Stimulated activated CD4-positive, alpha-beta T cell treated with anti-CD3 and anti-CD28 coated beads, Interleukin-2, amount 100 ng/mL, for 48 hours (primary cell): ENCODE measurements around the gene GSTM1.
A peak's percentile ranks its signal among the peaks of the same experiment; 100 is the strongest.

Experiments
- DNase-seq, 2 donors: peaks; one replicate each; pipeline ENCODE4 v3.0.0-alpha.2; 2020

GSTM1 gene

DNA sequence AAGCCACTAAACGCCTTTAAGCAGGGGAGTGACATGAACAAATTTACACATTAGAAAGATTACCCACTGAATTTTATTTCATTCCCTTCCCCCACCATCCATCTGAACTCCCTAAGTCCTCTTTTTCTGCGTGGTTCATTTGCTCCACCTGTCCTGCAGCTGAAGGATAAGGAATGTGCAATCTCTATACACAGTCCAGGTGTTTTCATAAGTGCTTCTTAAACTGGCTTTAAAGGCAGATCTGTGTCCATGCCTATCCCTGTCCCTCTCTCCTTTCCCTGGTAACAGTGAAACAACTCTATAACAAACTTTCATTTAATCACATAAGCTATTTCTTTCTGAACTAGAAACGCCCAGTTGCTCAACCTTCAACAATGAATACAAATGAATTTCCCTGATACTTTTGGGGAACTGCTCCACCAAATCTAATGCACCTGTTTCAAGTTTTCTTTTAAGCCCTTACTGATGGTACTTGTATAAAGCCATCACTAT, 44.8 kb downstream of the GSTM1 start:
- DNase-seq: no peak

DNA sequence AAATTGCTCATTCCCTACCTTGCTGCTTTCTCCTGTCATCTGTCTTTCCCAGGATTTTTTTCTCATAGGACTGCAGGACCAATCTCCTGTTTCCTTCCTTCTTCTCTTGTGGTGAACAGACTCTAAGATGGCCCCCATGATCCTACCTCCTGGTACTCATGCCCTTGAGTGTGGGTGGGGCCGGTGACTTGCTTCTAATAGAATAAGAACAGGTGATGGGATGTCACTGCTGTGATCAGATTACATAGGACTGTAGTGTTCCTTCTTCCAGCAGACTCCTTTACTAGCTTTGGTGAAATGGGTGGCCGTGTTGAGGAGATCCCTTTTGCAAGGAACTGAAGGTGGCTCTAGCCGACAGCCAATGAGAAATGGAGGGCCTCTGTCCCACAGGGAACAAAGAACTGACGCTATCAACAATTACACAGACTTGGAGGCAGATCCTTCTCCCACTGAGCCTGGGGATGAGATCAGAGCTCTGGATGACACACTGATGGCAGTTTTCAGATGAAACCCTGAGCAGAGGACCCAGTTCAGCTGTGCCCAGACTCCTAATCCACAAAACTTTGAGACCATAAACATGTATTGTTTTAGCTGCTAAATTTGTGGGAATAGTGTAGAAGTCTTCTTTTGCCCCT, 45.7 kb downstream of the GSTM1 start:
- no peak for DNase-seq

DNA sequence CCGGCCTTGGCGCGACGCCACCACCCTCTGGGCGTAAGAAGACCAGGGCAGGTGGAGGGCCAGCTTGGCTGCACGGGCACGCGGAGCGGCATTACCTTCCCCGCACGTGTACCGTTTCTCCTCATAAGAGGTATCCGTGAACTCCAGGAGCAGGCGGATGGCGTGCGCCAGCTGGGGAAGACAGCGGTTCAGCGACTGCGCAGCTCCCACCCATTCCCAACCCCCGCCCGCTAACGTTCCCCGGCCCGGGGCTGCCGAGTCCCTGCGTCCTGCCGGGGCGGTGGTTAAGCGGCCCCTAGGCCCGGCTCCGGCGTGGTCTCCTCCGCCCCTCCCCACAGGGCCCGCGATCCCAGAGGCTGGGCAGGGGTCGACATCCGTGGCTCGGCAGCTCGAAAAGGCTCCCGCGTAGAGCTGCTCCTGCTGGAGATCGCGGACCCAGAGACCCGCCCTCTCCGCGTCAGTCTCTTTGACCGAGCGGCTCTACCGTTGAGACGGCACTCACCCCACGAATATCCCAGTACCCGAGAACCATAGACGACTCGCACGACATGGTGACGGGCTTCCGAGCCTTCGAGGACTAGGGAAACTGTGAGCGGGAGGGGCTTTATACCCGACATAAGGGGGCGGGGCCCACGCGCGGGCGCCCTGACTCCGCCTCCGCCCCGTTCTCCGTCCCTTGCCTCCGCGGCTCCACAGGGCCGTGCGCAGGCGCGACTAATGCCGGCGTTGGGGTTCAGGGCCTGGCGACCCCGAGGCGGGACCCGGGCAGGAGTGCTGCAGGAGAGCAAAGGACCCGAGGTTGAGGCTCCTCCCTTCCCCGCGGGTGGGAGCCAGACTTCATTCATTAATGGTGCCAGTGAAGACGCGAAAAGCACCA, 52.4 kb downstream of the GSTM1 start:
- peak; percentile 71 to 85 for DNase-seq

DNA sequence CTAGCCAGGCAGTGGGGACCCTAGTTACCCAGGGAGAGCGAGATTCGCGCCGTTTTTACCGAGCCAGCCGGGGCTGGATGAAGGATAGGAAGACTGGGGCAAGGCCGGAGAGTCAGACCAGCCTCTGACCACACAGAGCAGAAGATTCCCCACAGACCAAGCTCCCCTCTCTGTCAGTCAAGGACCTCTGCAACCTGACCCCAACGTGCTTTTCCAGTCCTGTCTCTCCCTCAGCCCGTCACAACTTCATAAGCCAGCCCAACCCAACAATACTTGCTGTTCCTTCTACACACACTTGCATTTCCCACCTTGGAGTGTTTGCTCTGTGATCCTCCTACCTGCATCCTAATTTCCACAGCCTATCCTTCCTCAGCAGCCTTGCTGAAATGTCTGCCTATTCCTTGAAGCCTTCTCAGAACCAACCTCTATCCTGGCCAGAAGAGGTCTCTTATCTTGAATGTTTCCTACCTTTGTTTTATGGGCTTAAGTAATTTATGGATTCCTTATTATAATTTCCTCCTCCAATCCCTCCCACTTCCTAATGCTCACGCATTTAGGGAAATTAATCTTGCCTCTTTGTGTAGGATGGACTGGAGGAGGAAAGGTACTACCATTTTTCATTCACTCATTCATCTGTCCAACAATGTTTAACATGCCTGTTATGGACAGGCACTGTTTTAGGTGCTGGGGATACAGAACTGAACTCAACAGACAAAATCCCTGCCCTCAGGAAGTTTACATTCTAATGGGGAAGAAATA, 53.2 kb downstream of the GSTM1 start, which contains the start of gene GSTM3:
Gene GSTM3 (minus strand): TSS at position 424 of the 759 bp plus-strand sequence. CDS start 751 bp downstream, outside the sequence.
- DNase-seq: no peak
